ENCODE measurements around the gene ANKRD18A. TPM values are rescaled to one million over a fixed set of nuclear protein-coding genes. Genes with fewer than 3 reads are reported as not detected.
A peak's percentile ranks its signal among the peaks of the same experiment; 100 is the strongest.
"Not testable (repeated sequence)": the region's sequence is repeated elsewhere in the genome, so short reads cannot be mapped to it uniquely, and the experiment has no call there.

The ANKRD18A gene
- total and polyA plus RNA-seq, 2 donors (not counting 1 experiment from before 2014, with no cell fraction given) = not detected

GRCh38 chr9:38619556-38620447 is 594 bp downstream of the ANKRD18A start:
- H3K4me3 ChIP-seq (ENCODE audit: control extremely low read depth in 1 of 5, extremely low read depth in 1 of 5, insufficient read depth in 1 of 5, low read depth in 2 of 5, low read length in 4 of 5) = peak overlapping the region in 4 of 5 experiments; percentile 26 to 64 (median 52)
- H4K20me1 ChIP-seq (ENCODE audit: control insufficient read depth, insufficient read depth, low read length, poor library complexity, severe bottlenecking) = no peaks in the 10 kb centered on the region
- peaks cover 31 to 32% of the 10 kb centered on the region in 2 donors for H3K4me1 ChIP-seq (ENCODE audit: control insufficient read depth in 2 of 2, insufficient read depth in 2 of 2, low read length in 2 of 2)
- no peaks in the 10 kb centered on the region for H3K79me2 ChIP-seq (ENCODE audit: control insufficient read depth, insufficient read depth, low read length)
- ATAC-seq (ENCODE audit: low read depth) (no peak), DNase-seq (peak; percentile 15)
- peaks cover 1 to 11% (median 6%) of the 10 kb centered on the region in 3 donors for H3K9me3 ChIP-seq (ENCODE audit: control extremely low read depth in 1 of 3, control insufficient read depth in 2 of 3, insufficient read depth in 1 of 3, low read length in 2 of 3)
- Mint-ChIP-seq H3K4me1 (peaks cover 14% of the 10 kb centered on the region), H3K27ac (no peak overlapping the region), H3K27me3 (peaks cover 51% of the 10 kb centered on the region), H3K4me3 (peak overlapping the region; percentile 79), H3K9me3 (ENCODE audit: insufficient read depth) (peaks cover 8% of the 10 kb centered on the region)
- peak overlapping the region; percentile 80 for H2AFZ ChIP-seq (ENCODE audit: insufficient read depth, low read depth, low read length, poor library complexity, severe bottlenecking)
- intact Hi-C loops (cut with micrococcal nuclease) = no loop called here
- H3K9ac ChIP-seq (ENCODE audit: low read length) = peak overlapping the region; percentile 69
- peaks cover 0 to 35% (median 24%) of the 10 kb centered on the region in 4 experiments for H3K27me3 ChIP-seq (replicated peaks in 1 of 4; ENCODE audit: control extremely low read depth in 1 of 4, control insufficient read depth in 3 of 4, insufficient read depth in 4 of 4, low read length in 3 of 4)
- H3K27ac ChIP-seq (ENCODE audit: low read length in 2 of 2) = no peak overlapping the region
- TF ChIP-seq, protein P1, sequence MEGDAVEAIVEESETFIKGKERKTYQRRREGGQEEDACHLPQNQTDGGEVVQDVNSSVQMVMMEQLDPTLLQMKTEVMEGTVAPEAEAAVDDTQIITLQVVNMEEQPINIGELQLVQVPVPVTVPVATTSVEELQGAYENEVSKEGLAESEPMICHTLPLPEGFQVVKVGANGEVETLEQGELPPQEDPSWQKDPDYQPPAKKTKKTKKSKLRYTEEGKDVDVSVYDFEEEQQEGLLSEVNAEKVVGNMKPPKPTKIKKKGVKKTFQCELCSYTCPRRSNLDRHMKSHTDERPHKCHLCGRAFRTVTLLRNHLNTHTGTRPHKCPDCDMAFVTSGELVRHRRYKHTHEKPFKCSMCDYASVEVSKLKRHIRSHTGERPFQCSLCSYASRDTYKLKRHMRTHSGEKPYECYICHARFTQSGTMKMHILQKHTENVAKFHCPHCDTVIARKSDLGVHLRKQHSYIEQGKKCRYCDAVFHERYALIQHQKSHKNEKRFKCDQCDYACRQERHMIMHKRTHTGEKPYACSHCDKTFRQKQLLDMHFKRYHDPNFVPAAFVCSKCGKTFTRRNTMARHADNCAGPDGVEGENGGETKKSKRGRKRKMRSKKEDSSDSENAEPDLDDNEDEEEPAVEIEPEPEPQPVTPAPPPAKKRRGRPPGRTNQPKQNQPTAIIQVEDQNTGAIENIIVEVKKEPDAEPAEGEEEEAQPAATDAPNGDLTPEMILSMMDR (IDR thresholded peaks at IDR 0.05) = no peak
- no peak for TF ChIP-seq EZH2 (IDR thresholded peaks at IDR 0.05; ENCODE audit: borderline replicate concordance, insufficient read depth, low read depth, low read length, poor library complexity, severe bottlenecking)
- POLR2A ChIA-PET = no interaction called here
- H3K36me3 ChIP-seq (replicated peaks in 1 of 2; ENCODE audit: control extremely low read depth in 1 of 2, control insufficient read depth in 1 of 2, extremely low read depth in 1 of 2, insufficient read depth in 2 of 2, low read length in 1 of 2) = no peaks in the 10 kb centered on the region
- CTCF ChIA-PET = no interaction called here
- H3K4me2 ChIP-seq (replicated peaks; ENCODE audit: low read depth, low read length, poor library complexity, severe bottlenecking) = peak overlapping the region; percentile 82
- WGBS (ENCODE audit: insufficient coverage) = 4% methylated on average over 40 of the region's 58 CpGs

GRCh38 chr9:38598029-38598745 is 22.2 kb downstream of the ANKRD18A start:
- ATAC-seq (ENCODE audit: low read depth); DNase-seq; H3K4me1 ChIP-seq (ENCODE audit: control insufficient read depth in 2 of 2, insufficient read depth in 2 of 2, low read length in 2 of 2); intact Hi-C loops (cut with micrococcal nuclease); POLR2A ChIA-PET; H3K79me2 ChIP-seq (ENCODE audit: control insufficient read depth, insufficient read depth, low read length); H3K27ac Mint-ChIP-seq; CTCF ChIA-PET; H3K4me3 Mint-ChIP-seq; H3K9me3 ChIP-seq (ENCODE audit: control extremely low read depth in 1 of 3, control insufficient read depth in 2 of 3, insufficient read depth in 1 of 3, low read length in 2 of 3); H2AFZ ChIP-seq (ENCODE audit: insufficient read depth, low read depth, low read length, poor library complexity, severe bottlenecking); H3K36me3 ChIP-seq (replicated peaks in 1 of 2; ENCODE audit: control extremely low read depth in 1 of 2, control insufficient read depth in 1 of 2, extremely low read depth in 1 of 2, insufficient read depth in 2 of 2, low read length in 1 of 2); H3K9ac ChIP-seq (ENCODE audit: low read length); H3K27me3 Mint-ChIP-seq; H3K4me1 Mint-ChIP-seq; H3K27ac ChIP-seq (ENCODE audit: low read length in 2 of 2); H3K4me3 ChIP-seq (ENCODE audit: control extremely low read depth in 1 of 5, extremely low read depth in 1 of 5, insufficient read depth in 1 of 5, low read depth in 2 of 5, low read length in 4 of 5); H4K20me1 ChIP-seq (ENCODE audit: control insufficient read depth, insufficient read depth, low read length, poor library complexity, severe bottlenecking); H3K9me3 Mint-ChIP-seq (ENCODE audit: insufficient read depth); H3K4me2 ChIP-seq (replicated peaks; ENCODE audit: low read depth, low read length, poor library complexity, severe bottlenecking); H3K27me3 ChIP-seq (replicated peaks in 1 of 4; ENCODE audit: control extremely low read depth in 1 of 4, control insufficient read depth in 3 of 4, insufficient read depth in 4 of 4, low read length in 3 of 4): not testable (repeated sequence)
- no CpG with 5 or more reads among the region's 2 CpGs for WGBS (ENCODE audit: insufficient coverage)

GRCh38 chr9:38595117-38595516 is 25.3 kb downstream of the ANKRD18A start:
- CTCF ChIA-PET; H3K27ac ChIP-seq (ENCODE audit: low read length in 2 of 2); intact Hi-C loops (cut with micrococcal nuclease); POLR2A ChIA-PET; H3K4me3 ChIP-seq (ENCODE audit: control extremely low read depth in 1 of 5, extremely low read depth in 1 of 5, insufficient read depth in 1 of 5, low read depth in 2 of 5, low read length in 4 of 5); H3K79me2 ChIP-seq (ENCODE audit: control insufficient read depth, insufficient read depth, low read length); DNase-seq; H3K9me3 Mint-ChIP-seq (ENCODE audit: insufficient read depth); H3K4me2 ChIP-seq (replicated peaks; ENCODE audit: low read depth, low read length, poor library complexity, severe bottlenecking); H3K9me3 ChIP-seq (ENCODE audit: control extremely low read depth in 1 of 3, control insufficient read depth in 2 of 3, insufficient read depth in 1 of 3, low read length in 2 of 3); H3K27me3 Mint-ChIP-seq; H3K4me1 Mint-ChIP-seq; H4K20me1 ChIP-seq (ENCODE audit: control insufficient read depth, insufficient read depth, low read length, poor library complexity, severe bottlenecking); H3K27me3 ChIP-seq (replicated peaks in 1 of 4; ENCODE audit: control extremely low read depth in 1 of 4, control insufficient read depth in 3 of 4, insufficient read depth in 4 of 4, low read length in 3 of 4); H3K9ac ChIP-seq (ENCODE audit: low read length); H3K4me3 Mint-ChIP-seq; ATAC-seq (ENCODE audit: low read depth); H3K36me3 ChIP-seq (replicated peaks in 1 of 2; ENCODE audit: control extremely low read depth in 1 of 2, control insufficient read depth in 1 of 2, extremely low read depth in 1 of 2, insufficient read depth in 2 of 2, low read length in 1 of 2); H2AFZ ChIP-seq (ENCODE audit: insufficient read depth, low read depth, low read length, poor library complexity, severe bottlenecking); H3K27ac Mint-ChIP-seq; H3K4me1 ChIP-seq (ENCODE audit: control insufficient read depth in 2 of 2, insufficient read depth in 2 of 2, low read length in 2 of 2): not testable (repeated sequence)
- WGBS (ENCODE audit: insufficient coverage) = no CpG with 5 or more reads among the region's 3 CpGs
